Transverse colon (tissue), 3 donors: ENCODE results near the gene RPLP1.

Source experiments
- POLR2A ChIP-seq: fragments of 450-650 bp; IDR thresholded peaks from one replicate; pipeline ENCODE4 v1.6.1; 2016; ENCODE audit warnings: antibody characterized with exemption, mild to moderate bottlenecking, moderate library complexity
- TF ChIP-seq, protein P1 (sequence below), 5 experiments: fragments of 200-600 bp in 3 of 5; fragments of 450-650 bp in 2 of 5; sonication (generic) in 3 of 5; IDR thresholded peaks; 1 replicate in 2 of 5; 2 replicates in 3 of 5; pipeline ENCODE4 v1.5.1; 2016 to 2017; ENCODE audit warnings: antibody characterized with exemption in 5 of 5, inconsistent platforms in 3 of 5, mild to moderate bottlenecking in 2 of 5, moderate library complexity in 1 of 5

DNA sequence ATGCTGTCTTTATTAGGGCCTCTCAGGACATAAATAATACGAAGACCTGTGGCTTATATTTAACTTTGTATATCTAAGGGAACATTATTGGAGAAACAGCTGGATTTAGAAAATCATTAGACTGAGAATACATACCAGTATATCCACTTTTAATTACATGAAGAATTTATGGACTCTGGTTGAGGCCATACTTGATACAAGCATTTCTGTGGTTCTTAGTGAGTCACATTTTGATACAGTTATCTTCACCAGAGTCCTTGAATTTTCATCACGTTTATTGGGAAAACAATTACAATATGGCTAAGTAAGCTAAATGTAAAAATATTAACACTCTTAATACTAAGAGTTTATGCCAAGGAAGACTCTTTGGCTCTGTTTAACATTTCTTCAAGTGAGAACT is 28.6 kb upstream of the RPLP1 start:
- TF ChIP-seq, protein P1, sequence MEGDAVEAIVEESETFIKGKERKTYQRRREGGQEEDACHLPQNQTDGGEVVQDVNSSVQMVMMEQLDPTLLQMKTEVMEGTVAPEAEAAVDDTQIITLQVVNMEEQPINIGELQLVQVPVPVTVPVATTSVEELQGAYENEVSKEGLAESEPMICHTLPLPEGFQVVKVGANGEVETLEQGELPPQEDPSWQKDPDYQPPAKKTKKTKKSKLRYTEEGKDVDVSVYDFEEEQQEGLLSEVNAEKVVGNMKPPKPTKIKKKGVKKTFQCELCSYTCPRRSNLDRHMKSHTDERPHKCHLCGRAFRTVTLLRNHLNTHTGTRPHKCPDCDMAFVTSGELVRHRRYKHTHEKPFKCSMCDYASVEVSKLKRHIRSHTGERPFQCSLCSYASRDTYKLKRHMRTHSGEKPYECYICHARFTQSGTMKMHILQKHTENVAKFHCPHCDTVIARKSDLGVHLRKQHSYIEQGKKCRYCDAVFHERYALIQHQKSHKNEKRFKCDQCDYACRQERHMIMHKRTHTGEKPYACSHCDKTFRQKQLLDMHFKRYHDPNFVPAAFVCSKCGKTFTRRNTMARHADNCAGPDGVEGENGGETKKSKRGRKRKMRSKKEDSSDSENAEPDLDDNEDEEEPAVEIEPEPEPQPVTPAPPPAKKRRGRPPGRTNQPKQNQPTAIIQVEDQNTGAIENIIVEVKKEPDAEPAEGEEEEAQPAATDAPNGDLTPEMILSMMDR (IDR thresholded peaks at IDR 0.05), result no peak
- TF ChIP-seq POLR2A, result no peak
